Rectal smooth muscle tissue (tissue), 1 donor: ENCODE results near the gene TRPM5.
"Not testable (repeated sequence)": the region's sequence is repeated elsewhere in the genome, so short reads cannot be mapped to it uniquely, and the experiment has no call there.

Experiments
- H3K27ac ChIP-seq: one replicate; pipeline ENCODE4 v1.7.0; 2013; ENCODE audit warnings: low read depth, low read length, inconsistent platforms
- H3K27me3 ChIP-seq: one replicate; pipeline ENCODE4 v1.7.0; 2013; ENCODE audit warnings: low read length; ENCODE audit not compliant: control insufficient read depth, insufficient read depth
- H3K36me3 ChIP-seq: one replicate; pipeline ENCODE4 v1.7.0; 2013; ENCODE audit warnings: low read length; ENCODE audit not compliant: control insufficient read depth, insufficient read depth
- H3K4me1 ChIP-seq: one replicate; pipeline ENCODE4 v1.7.0; 2013; ENCODE audit warnings: low read length; ENCODE audit not compliant: control insufficient read depth, insufficient read depth
- H3K4me3 ChIP-seq: one replicate; pipeline ENCODE4 v1.7.0; 2013; ENCODE audit warnings: low read length
- H3K9ac ChIP-seq: one replicate; pipeline ENCODE4 v1.7.0; 2013; ENCODE audit warnings: low read length

TRPM5 gene, protein sequence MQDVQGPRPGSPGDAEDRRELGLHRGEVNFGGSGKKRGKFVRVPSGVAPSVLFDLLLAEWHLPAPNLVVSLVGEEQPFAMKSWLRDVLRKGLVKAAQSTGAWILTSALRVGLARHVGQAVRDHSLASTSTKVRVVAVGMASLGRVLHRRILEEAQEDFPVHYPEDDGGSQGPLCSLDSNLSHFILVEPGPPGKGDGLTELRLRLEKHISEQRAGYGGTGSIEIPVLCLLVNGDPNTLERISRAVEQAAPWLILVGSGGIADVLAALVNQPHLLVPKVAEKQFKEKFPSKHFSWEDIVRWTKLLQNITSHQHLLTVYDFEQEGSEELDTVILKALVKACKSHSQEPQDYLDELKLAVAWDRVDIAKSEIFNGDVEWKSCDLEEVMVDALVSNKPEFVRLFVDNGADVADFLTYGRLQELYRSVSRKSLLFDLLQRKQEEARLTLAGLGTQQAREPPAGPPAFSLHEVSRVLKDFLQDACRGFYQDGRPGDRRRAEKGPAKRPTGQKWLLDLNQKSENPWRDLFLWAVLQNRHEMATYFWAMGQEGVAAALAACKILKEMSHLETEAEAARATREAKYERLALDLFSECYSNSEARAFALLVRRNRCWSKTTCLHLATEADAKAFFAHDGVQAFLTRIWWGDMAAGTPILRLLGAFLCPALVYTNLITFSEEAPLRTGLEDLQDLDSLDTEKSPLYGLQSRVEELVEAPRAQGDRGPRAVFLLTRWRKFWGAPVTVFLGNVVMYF (N-terminal part only)

GRCh38 chr11:2443881-2444820 lies at the start of gene TRPM5:
Gene TRPM5 (minus strand): TSS chr11:2444514. CDS start chr11:2423036, 21,478 bp downstream.
- Histone ChIP-seq H3K4me1 (no peaks in the 10 kb centered on the region), H3K4me3 (peak within 1 kb of the TSS; percentile 53), H3K9ac (no peak within 1 kb of the TSS), H3K27ac (no peak within 1 kb of the TSS), H3K27me3 (peaks cover 6% of the 10 kb centered on the region), H3K36me3 (no peaks in the 10 kb centered on the region)

- Histone ChIP-seq H3K27me3 (no peaks in the 10 kb centered on the region), H3K4me3 (no peak overlapping the region), H3K36me3 (no peaks in the 10 kb centered on the region), H3K27ac (no peak overlapping the region), H3K9ac (no peak overlapping the region), H3K4me1 (no peaks in the 10 kb centered on the region)
Measured at GRCh38 chr11:2489083-2489482, 44.8 kb upstream of the TRPM5 start.

DNA sequence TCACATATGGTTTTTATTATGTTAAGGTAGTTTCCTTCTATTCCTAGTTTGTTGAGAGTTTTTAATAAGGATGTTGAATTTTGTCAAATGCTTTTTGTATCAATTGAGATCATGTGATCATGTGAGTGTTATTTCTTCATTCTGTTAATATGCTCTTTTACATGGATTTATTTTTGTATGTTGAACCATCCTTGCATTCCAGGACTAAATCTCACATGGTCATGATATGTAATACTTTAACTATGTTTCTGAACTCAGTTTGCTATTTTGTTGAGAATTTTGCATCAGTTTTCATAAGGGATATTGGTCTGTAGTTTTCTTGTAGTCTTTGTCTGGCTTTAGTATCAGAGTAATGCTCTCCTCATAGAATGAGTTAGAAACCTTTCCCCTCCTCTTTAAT lies 43.7 kb upstream of the TRPM5 start:
- H3K36me3 ChIP-seq: no peaks in the 10 kb centered on the region
- no peak overlapping the region for H3K9ac ChIP-seq
- H3K4me3 ChIP-seq: no peak overlapping the region
- no peaks in the 10 kb centered on the region for H3K4me1 ChIP-seq
- H3K27ac ChIP-seq: no peak overlapping the region
- no peaks in the 10 kb centered on the region for H3K27me3 ChIP-seq

- no peak overlapping the region for H3K27ac ChIP-seq
- no peaks in the 10 kb centered on the region for H3K4me1 ChIP-seq
- no peak overlapping the region for H3K4me3 ChIP-seq
- no peaks in the 10 kb centered on the region for H3K36me3 ChIP-seq
- H3K27me3 ChIP-seq: no peaks in the 10 kb centered on the region
- no peak overlapping the region for H3K9ac ChIP-seq
Measured at GRCh38 chr11:2484576-2485125, 40.3 kb upstream of the TRPM5 start.

DNA sequence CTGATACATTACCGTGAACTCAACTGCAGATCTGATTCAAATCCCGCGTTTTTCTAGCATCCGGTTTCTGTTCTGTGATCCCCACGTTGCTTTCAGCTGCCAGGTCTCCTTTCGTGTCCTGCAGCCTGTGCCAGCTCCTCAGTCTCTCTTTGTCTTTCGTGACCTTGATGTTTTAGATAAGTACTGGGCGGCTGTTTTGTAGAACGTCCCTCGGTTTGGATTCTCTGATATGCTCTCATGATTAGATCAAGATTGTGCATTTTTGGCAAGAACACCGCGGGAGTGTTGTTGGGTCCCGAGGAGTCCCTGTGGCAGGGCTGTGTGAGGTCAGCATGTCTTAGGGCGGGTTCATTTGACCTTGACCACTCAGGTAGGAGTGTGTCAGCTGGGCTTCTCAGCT lies 39.1 kb upstream of the TRPM5 start:
- H3K27me3 ChIP-seq: no peaks in the 10 kb centered on the region
- no peak overlapping the region for H3K9ac ChIP-seq
- no peak overlapping the region for H3K27ac ChIP-seq
- H3K4me1 ChIP-seq: no peaks in the 10 kb centered on the region
- H3K4me3 ChIP-seq: no peak overlapping the region
- no peaks in the 10 kb centered on the region for H3K36me3 ChIP-seq

DNA sequence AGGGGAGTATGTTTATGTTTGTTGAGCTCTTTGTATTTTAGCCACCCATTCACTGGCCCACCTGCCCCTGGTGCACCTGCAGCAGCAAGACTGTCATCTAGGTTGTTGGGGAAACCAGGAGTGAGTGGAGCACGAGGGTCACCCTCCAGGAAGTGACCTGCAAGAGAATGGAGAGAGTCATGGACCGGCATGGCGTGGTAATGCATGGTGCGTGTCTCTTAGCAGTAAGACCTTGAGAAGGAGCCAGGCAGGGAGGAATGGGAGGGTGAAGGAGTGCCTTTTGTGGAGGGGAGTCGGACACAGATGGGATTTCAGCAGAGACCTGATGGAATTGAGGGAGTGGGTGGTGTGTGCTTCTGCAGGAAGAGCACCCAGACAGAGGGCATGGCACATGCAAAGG lies 38.4 kb upstream of the TRPM5 start:
- Histone ChIP-seq H3K4me3 (no peak overlapping the region), H3K9ac (no peak overlapping the region), H3K4me1 (no peaks in the 10 kb centered on the region), H3K36me3 (no peaks in the 10 kb centered on the region), H3K27ac (no peak overlapping the region), H3K27me3 (no peaks in the 10 kb centered on the region)

GRCh38 chr11:2482204-2482603 lies 37.9 kb upstream of the TRPM5 start:
- Histone ChIP-seq H3K9ac (no peak overlapping the region), H3K27me3 (no peaks in the 10 kb centered on the region), H3K4me3 (no peak overlapping the region), H3K36me3 (no peaks in the 10 kb centered on the region), H3K27ac (no peak overlapping the region), H3K4me1 (no peaks in the 10 kb centered on the region)

- no peak overlapping the region for H3K4me3 ChIP-seq
- no peak overlapping the region for H3K9ac ChIP-seq
- H3K27me3 ChIP-seq: no peaks in the 10 kb centered on the region
- H3K4me1 ChIP-seq: no peaks in the 10 kb centered on the region
- H3K27ac ChIP-seq: no peak overlapping the region
- no peaks in the 10 kb centered on the region for H3K36me3 ChIP-seq
Measured at GRCh38 chr11:2481253-2481652, 36.9 kb upstream of the TRPM5 start.

- no peaks in the 10 kb centered on the region for H3K4me1 ChIP-seq
- H3K27ac ChIP-seq: no peak overlapping the region
Measured at GRCh38 chr11:2480874-2481220, 36.5 kb upstream of the TRPM5 start.

GRCh38 chr11:2480067-2480873 lies 36.0 kb upstream of the TRPM5 start:
- not testable (repeated sequence) for H3K27ac ChIP-seq, H3K4me1 ChIP-seq, H3K4me3 ChIP-seq, H3K9ac ChIP-seq, H3K36me3 ChIP-seq, H3K27me3 ChIP-seq

More at GRCh38 chr11:2480874-2481220, 36.5 kb upstream of the TRPM5 start:
- no peaks in the 10 kb centered on the region for H3K27me3 ChIP-seq
- no peak overlapping the region for H3K9ac ChIP-seq
- no peak overlapping the region for H3K4me3 ChIP-seq
- no peaks in the 10 kb centered on the region for H3K36me3 ChIP-seq

- H3K4me3 ChIP-seq: no peak overlapping the region
- H3K27me3 ChIP-seq: no peaks in the 10 kb centered on the region
- H3K27ac ChIP-seq: no peak overlapping the region
- H3K4me1 ChIP-seq: no peaks in the 10 kb centered on the region
- no peaks in the 10 kb centered on the region for H3K36me3 ChIP-seq
- no peak overlapping the region for H3K9ac ChIP-seq
Measured at GRCh38 chr11:2477936-2478335, 33.6 kb upstream of the TRPM5 start.
